Testis (tissue), 3 donors: ENCODE data around the gene METTL13. TPM values are rescaled to one million over a fixed set of nuclear protein-coding genes. Genes with fewer than 3 reads are reported as not detected.

ENCODE experiments used
- DNase-seq: peaks from one replicate; pipeline ENCODE4 v3.0.0-alpha.2; 2019
- H3K27ac ChIP-seq, 2 donors: fragments of 200-600 bp; sonication (generic); one replicate each; pipeline ENCODE4 v1.5.1; 2019
- H3K27me3 ChIP-seq: fragments of 200-600 bp; sonication (generic); one replicate; pipeline ENCODE4 v1.5.1; 2019
- H3K36me3 ChIP-seq: fragments of 200-600 bp; sonication (generic); one replicate; pipeline ENCODE4 v1.5.1; 2017; ENCODE audit warnings: low read depth; ENCODE audit errors: missing control alignments
- H3K4me1 ChIP-seq: fragments of 200-600 bp; sonication (generic); one replicate; pipeline ENCODE4 v1.5.1; 2019
- H3K4me3 ChIP-seq, 2 donors: fragments of 200-600 bp; sonication (generic); one replicate each; pipeline ENCODE4 v1.5.1; 2017 to 2019
- H3K9me3 ChIP-seq: fragments of 200-600 bp; sonication (generic); one replicate; pipeline ENCODE4 v1.5.1; 2017
- POLR2A ChIP-seq: fragments of 450-650 bp; IDR thresholded peaks from one replicate; pipeline ENCODE4 v1.6.1; 2017; ENCODE audit warnings: antibody characterized with exemption, mild to moderate bottlenecking, moderate library complexity
- WGBS, 2 donors: methylation state at CpG; one replicate each; pipeline ENCODE4 v1.1.5; 2018; 5-methylcytosine and 5-hydroxymethylcytosine counted together
- intact Hi-C: fragments of 100-400 bp; cut with DNase I; formaldehyde crosslinking; loops from one replicate; pipeline ENCODE4 v1.15.1; 2023; ENCODE audit warnings: low total_unique reads
- polyA plus RNA-seq: library from polyadenylated mRNA; stranded (reverse); fragments of 350-450 nt; fragmentation: Illumina TruSeq; extraction: RNeasy Lipid Tissue Mini Kit (QIAGEN cat#74804); gene quantifications from one replicate; pipeline ENCODE4 v1.2.3, GENCODE V29; 2014; ENCODE audit warnings: low read depth, low replicate concordance; ENCODE audit not compliant: insufficient read depth
- total RNA-seq, 2 donors: library from RNA; depleted of rRNA; stranded (reverse); fragments of >200 nt; gene quantifications; one replicate each; pipeline ENCODE4 v1.2.3, GENCODE V29; 2016
- TF ChIP-seq, protein P1 (sequence below), 3 experiments: fragments of 450-650 bp in 2 of 3; fragments of 200-600 bp in 1 of 3; sonication (generic) in 1 of 3; IDR thresholded peaks; one replicate each; pipeline ENCODE4 v1.5.1; 2016 to 2019; ENCODE audit warnings: antibody characterized with exemption in 3 of 3, mild to moderate bottlenecking in 2 of 3, moderate library complexity in 1 of 3

The METTL13 gene
- total and polyA plus RNA-seq, 3 donors from 2014 or later = 47.2 to 50.3 (median 47.5) TPM

DNA sequence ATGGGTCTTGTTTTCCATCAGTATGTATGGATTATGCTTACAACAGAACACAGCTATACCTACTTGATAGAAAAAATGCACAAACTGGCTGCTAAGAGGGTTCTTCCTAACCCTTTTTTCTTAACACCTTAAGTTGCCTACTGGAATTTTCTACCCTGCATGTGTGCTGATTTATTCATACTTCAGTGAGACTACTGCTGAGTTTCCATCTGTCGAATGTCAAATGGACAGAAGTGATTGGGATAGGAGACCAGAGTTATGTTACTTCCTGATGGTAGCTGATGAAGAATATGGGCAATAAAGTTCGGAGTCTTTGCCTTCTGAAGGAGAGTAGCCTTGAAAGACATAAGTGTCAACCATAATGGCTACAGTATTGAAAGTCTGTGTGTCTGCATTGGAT is 53.4 kb downstream of the METTL13 start:
- no peak for TF ChIP-seq POLR2A
- TF ChIP-seq, protein P1, sequence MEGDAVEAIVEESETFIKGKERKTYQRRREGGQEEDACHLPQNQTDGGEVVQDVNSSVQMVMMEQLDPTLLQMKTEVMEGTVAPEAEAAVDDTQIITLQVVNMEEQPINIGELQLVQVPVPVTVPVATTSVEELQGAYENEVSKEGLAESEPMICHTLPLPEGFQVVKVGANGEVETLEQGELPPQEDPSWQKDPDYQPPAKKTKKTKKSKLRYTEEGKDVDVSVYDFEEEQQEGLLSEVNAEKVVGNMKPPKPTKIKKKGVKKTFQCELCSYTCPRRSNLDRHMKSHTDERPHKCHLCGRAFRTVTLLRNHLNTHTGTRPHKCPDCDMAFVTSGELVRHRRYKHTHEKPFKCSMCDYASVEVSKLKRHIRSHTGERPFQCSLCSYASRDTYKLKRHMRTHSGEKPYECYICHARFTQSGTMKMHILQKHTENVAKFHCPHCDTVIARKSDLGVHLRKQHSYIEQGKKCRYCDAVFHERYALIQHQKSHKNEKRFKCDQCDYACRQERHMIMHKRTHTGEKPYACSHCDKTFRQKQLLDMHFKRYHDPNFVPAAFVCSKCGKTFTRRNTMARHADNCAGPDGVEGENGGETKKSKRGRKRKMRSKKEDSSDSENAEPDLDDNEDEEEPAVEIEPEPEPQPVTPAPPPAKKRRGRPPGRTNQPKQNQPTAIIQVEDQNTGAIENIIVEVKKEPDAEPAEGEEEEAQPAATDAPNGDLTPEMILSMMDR (IDR thresholded peaks at IDR 0.05) = no peak
- intact Hi-C loops = no loop called here

DNA sequence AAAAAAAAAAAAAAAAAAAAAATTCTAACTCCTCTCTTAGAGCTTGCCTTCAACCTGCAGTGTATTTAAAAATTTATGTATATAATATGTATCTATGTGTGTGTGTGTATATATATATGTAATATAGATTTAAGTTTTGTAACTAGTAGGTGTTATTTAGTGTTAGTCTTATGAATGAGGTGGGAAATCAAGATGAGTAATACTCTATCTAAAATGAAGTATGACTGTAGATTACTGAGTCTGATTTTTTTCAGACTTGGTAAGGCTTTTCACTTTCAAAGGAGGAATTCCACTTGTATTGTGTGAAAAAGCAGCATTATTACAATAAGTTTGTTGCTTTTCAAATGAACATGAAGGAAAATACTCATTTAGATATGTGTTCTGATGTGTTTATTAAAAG is 54.4 kb downstream of the METTL13 start:
- TF ChIP-seq, protein P1 (IDR thresholded peaks at IDR 0.05) = no peak
- TF ChIP-seq POLR2A = no peak
- Histone ChIP-seq H3K27ac (no peak overlapping the region), H3K36me3 (no peaks in the 10 kb centered on the region), H3K4me1 (peaks cover 5% of the 10 kb centered on the region), H3K9me3 (no peaks in the 10 kb centered on the region), H3K27me3 (no peaks in the 10 kb centered on the region), H3K4me3 (no peak overlapping the region)
- intact Hi-C loops = no loop called here
- DNase-seq = no peak

More for the DNA sequence above, 53.4 kb downstream of the METTL13 start:
- no peaks in the 10 kb centered on the region for H3K27me3 ChIP-seq
- H3K4me3 ChIP-seq = no peak overlapping the region
- H3K9me3 ChIP-seq = no peaks in the 10 kb centered on the region
- DNase-seq = no peak
- no peaks in the 10 kb centered on the region for H3K36me3 ChIP-seq
- no peaks in the 10 kb centered on the region for H3K4me1 ChIP-seq
- WGBS, 2 donors = 90 to 94% methylated on average over 2 of the region's 2 CpGs
- H3K27ac ChIP-seq = no peak overlapping the region

DNA sequence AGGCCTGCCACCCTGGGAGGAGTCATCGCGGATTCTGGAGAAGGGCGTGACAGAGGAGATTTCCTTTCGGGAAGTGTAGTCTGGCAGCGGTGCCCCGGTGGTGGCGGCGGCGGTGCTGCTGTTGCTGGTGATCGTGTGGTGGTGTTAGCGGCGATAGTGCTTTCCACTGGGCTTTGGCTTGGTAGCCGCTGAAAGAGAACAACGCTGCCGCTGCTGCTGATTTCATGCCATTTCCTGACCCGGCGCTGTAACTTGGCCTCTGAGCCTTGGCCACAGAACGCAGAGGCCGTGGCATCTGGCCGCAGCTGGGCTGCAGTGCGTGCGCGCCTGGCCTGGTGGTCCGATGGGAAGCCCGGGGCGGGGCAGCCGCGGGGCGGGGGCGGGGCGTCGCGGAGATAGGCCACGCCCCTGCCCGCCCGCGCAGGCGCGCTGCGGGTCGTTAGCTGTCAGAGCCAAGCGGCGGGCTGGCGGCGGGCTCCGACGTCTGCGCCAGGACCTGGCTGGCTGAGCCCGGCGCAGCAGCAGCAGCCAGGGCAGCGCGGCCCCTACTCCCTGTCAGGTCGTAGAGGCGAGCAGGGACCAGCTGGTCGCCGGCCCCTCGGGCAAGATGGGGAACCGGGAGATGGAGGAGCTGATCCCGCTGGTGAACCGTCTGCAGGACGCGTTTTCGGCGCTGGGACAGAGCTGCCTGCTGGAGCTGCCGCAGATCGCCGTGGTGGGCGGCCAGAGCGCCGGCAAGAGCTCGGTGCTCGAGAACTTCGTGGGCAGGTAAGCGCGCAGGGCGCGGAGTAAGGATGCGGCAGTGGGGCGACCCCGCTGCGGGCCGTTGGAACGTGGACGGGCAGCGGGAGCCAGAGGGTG is 59.8 kb downstream of the METTL13 start, which contains the start of gene DNM3:
Gene DNM3 (plus strand): TSS at position 449 of the 861 bp plus-strand sequence. CDS start 159 bp downstream, at position 608.
- H3K4me1 ChIP-seq = peaks cover 7% of the 10 kb centered on the region
- H3K27me3 ChIP-seq = no peaks in the 10 kb centered on the region
- no peaks in the 10 kb centered on the region for H3K9me3 ChIP-seq
- H3K4me3 ChIP-seq = peak within 1 kb of the TSS; percentile 73 to 88
- TF ChIP-seq, protein P1 (IDR thresholded peaks at IDR 0.05) = no peak
- TF ChIP-seq POLR2A = no peak
- no peaks in the 10 kb centered on the region for H3K36me3 ChIP-seq
- peak within 1 kb of the TSS in 1 of 2 donors; percentile 51 for H3K27ac ChIP-seq
- intact Hi-C loops = no loop called here
- peak; percentile 86 for DNase-seq
- WGBS, 2 donors = 0 to 1% methylated on average over 10 to 52 of the region's 85 CpGs

DNA sequence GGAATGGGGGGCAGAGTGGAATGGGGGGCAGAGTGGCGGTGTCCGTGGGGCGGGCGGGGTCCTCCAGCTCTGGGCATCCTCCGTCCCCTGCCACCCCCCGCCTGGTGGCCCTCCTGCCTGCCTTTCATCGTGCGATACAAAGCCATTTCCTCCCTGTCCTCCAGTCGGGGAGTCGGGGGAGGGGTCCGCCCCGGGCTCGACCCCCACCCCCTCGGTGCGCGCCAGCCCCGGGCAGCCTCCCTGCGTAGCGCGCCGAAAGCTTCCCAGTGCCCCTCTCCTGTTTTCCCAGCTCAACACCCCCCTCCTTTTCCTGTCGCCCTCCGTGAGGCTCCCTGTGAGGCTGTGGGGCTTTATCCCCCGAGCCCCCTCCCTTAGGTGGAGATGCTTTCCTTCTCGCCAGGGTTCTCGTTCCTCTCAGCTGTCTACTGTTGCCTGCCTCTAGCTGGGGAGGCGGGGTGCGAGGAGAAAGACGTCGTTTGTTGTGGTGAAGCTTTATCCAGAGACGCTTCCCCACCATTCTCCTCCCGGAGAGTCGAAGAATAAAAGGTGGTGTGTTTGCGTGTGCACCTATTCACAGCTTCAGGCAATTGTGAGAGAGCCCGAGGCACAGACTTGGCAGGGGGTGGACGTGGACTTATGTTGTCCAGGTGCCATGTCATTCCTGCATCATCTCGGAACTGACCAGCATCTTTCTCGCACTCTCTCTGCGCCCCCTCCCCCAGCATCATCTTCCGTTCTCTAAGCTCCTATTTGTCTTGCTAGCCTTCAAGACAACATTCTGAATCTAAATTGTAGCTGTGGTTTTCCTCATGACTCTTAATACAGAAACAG is 60.7 kb downstream of the METTL13 start:
- no peaks in the 10 kb centered on the region for H3K36me3 ChIP-seq
- no peak for TF ChIP-seq POLR2A
- TF ChIP-seq, protein P1 (IDR thresholded peaks at IDR 0.05) = no peak
- H3K4me3 ChIP-seq = peak overlapping the region; percentile 73 to 88
- H3K4me1 ChIP-seq = peaks cover 7% of the 10 kb centered on the region
- WGBS, 2 donors = 1 to 2% methylated on average over 28 to 40 of the region's 40 CpGs
- H3K9me3 ChIP-seq = no peaks in the 10 kb centered on the region
- intact Hi-C loops = no loop called here
- peak overlapping the region in 1 of 2 donors; percentile 43 for H3K27ac ChIP-seq
- no peaks in the 10 kb centered on the region for H3K27me3 ChIP-seq
- peak; percentile 27 for DNase-seq
